ENCODE data around the gene IGF1R. TPM values are rescaled to one million over a fixed set of nuclear protein-coding genes. Genes with fewer than 3 reads are reported as not detected.

Gene IGF1R
- total RNA-seq, 3 donors from 2014 or later = 16.7 to 28.6 (median 25.1) TPM

- Mint-ChIP-seq H3K4me3 (no peak overlapping the region), H3K4me1 (ENCODE audit: low read depth) (peaks cover 21% of the 10 kb centered on the region), H3K36me3 (ENCODE audit: insufficient read depth) (no peaks in the 10 kb centered on the region), H3K9me3 (no peaks in the 10 kb centered on the region), H3K27me3 (ENCODE audit: low read depth) (no peaks in the 10 kb centered on the region)
- DNase-seq = no peak
- ATAC-seq = no peak
Observed at GRCh38 chr15:98759277-98759676, 110.9 kb downstream of the IGF1R start.

- Mint-ChIP-seq H3K4me3 (no peak overlapping the region), H3K4me1 (ENCODE audit: low read depth) (peaks cover 21% of the 10 kb centered on the region), H3K27me3 (ENCODE audit: low read depth) (no peaks in the 10 kb centered on the region), H3K36me3 (ENCODE audit: insufficient read depth) (no peaks in the 10 kb centered on the region), H3K9me3 (no peaks in the 10 kb centered on the region)
- no peak for ATAC-seq
- no peak for DNase-seq
Observed at GRCh38 chr15:98760112-98760826, 111.9 kb downstream of the IGF1R start.

- no peak for ATAC-seq
- H3K4me1 Mint-ChIP-seq (ENCODE audit: low read depth) = peaks cover 23% of the 10 kb centered on the region
Observed at GRCh38 chr15:98760975-98761374, 112.6 kb downstream of the IGF1R start.

GRCh38 chr15:98763179-98763578 lies 114.8 kb downstream of the IGF1R start:
- DNase-seq = no peak
- H3K4me1 Mint-ChIP-seq (ENCODE audit: low read depth) = peaks cover 37% of the 10 kb centered on the region

More at GRCh38 chr15:98760975-98761374, 112.6 kb downstream of the IGF1R start:
- no peaks in the 10 kb centered on the region for H3K9me3 Mint-ChIP-seq
- H3K4me3 Mint-ChIP-seq = no peak overlapping the region
- H3K36me3 Mint-ChIP-seq (ENCODE audit: insufficient read depth) = no peaks in the 10 kb centered on the region
- no peak for DNase-seq
- no peaks in the 10 kb centered on the region for H3K27me3 Mint-ChIP-seq (ENCODE audit: low read depth)

GRCh38 chr15:98764291-98764690 lies 116.0 kb downstream of the IGF1R start:
- H3K4me1 Mint-ChIP-seq (ENCODE audit: low read depth) = peaks cover 35% of the 10 kb centered on the region
- no peaks in the 10 kb centered on the region for H3K36me3 Mint-ChIP-seq (ENCODE audit: insufficient read depth)
- H3K9me3 Mint-ChIP-seq = no peaks in the 10 kb centered on the region
- H3K27me3 Mint-ChIP-seq (ENCODE audit: low read depth) = peaks cover 2% of the 10 kb centered on the region
- DNase-seq (no peak), ATAC-seq (no peak)
- no peak overlapping the region for H3K4me3 Mint-ChIP-seq

More at GRCh38 chr15:98763179-98763578, 114.8 kb downstream of the IGF1R start:
- Mint-ChIP-seq H3K9me3 (no peaks in the 10 kb centered on the region), H3K36me3 (ENCODE audit: insufficient read depth) (no peaks in the 10 kb centered on the region), H3K27me3 (ENCODE audit: low read depth) (peaks cover 2% of the 10 kb centered on the region), H3K4me3 (no peak overlapping the region)
- no peak for ATAC-seq

GRCh38 chr15:98765610-98766009 lies 117.3 kb downstream of the IGF1R start:
- DNase-seq = no peak
- no peak for ATAC-seq
- Mint-ChIP-seq H3K4me1 (ENCODE audit: low read depth) (peaks cover 37% of the 10 kb centered on the region), H3K4me3 (no peak overlapping the region), H3K27me3 (ENCODE audit: low read depth) (peaks cover 2% of the 10 kb centered on the region), H3K36me3 (ENCODE audit: insufficient read depth) (no peaks in the 10 kb centered on the region), H3K9me3 (no peaks in the 10 kb centered on the region)

GRCh38 chr15:98767692-98768091 lies 119.4 kb downstream of the IGF1R start:
- peaks cover 35% of the 10 kb centered on the region for H3K4me1 Mint-ChIP-seq (ENCODE audit: low read depth)
- H3K27me3 Mint-ChIP-seq (ENCODE audit: low read depth) = peaks cover 6% of the 10 kb centered on the region
- ATAC-seq (no peak), DNase-seq (no peak)
- no peaks in the 10 kb centered on the region for H3K9me3 Mint-ChIP-seq
- no peak overlapping the region for H3K4me3 Mint-ChIP-seq
- no peaks in the 10 kb centered on the region for H3K36me3 Mint-ChIP-seq (ENCODE audit: insufficient read depth)

GRCh38 chr15:98769867-98770266 lies 121.5 kb downstream of the IGF1R start:
- Mint-ChIP-seq H3K9me3 (no peaks in the 10 kb centered on the region), H3K4me3 (no peak overlapping the region), H3K27me3 (ENCODE audit: low read depth) (peaks cover 9% of the 10 kb centered on the region), H3K36me3 (ENCODE audit: insufficient read depth) (no peaks in the 10 kb centered on the region), H3K4me1 (ENCODE audit: low read depth) (peaks cover 43% of the 10 kb centered on the region)
- ATAC-seq (no peak), DNase-seq (no peak)

GRCh38 chr15:98770984-98771383 lies 122.6 kb downstream of the IGF1R start:
- no peaks in the 10 kb centered on the region for H3K9me3 Mint-ChIP-seq
- H3K4me3 Mint-ChIP-seq = no peak overlapping the region
- peaks cover 43% of the 10 kb centered on the region for H3K4me1 Mint-ChIP-seq (ENCODE audit: low read depth)
- ATAC-seq = no peak
- DNase-seq = no peak
- peaks cover 9% of the 10 kb centered on the region for H3K27me3 Mint-ChIP-seq (ENCODE audit: low read depth)
- H3K36me3 Mint-ChIP-seq (ENCODE audit: insufficient read depth) = no peaks in the 10 kb centered on the region

GRCh38 chr15:98771541-98771940 lies 123.2 kb downstream of the IGF1R start:
- H3K4me1 Mint-ChIP-seq (ENCODE audit: low read depth) = peaks cover 45% of the 10 kb centered on the region
- DNase-seq (no peak), ATAC-seq (peak in 1 of 2 donors; percentile 32)
- no peaks in the 10 kb centered on the region for H3K36me3 Mint-ChIP-seq (ENCODE audit: insufficient read depth)
- no peak overlapping the region for H3K4me3 Mint-ChIP-seq
- peaks cover 9% of the 10 kb centered on the region for H3K27me3 Mint-ChIP-seq (ENCODE audit: low read depth)
- no peaks in the 10 kb centered on the region for H3K9me3 Mint-ChIP-seq

- Mint-ChIP-seq H3K27me3 (ENCODE audit: low read depth) (peaks cover 7% of the 10 kb centered on the region), H3K9me3 (no peaks in the 10 kb centered on the region), H3K36me3 (ENCODE audit: insufficient read depth) (no peaks in the 10 kb centered on the region), H3K4me1 (ENCODE audit: low read depth) (peaks cover 46% of the 10 kb centered on the region), H3K4me3 (no peak overlapping the region)
- ATAC-seq (peak; percentile 33 to 41), DNase-seq (no peak)
Observed at GRCh38 chr15:98772895-98773294, 124.6 kb downstream of the IGF1R start.

- Mint-ChIP-seq H3K4me3 (no peak overlapping the region), H3K36me3 (ENCODE audit: insufficient read depth) (no peaks in the 10 kb centered on the region), H3K9me3 (no peaks in the 10 kb centered on the region), H3K4me1 (ENCODE audit: low read depth) (peaks cover 44% of the 10 kb centered on the region), H3K27me3 (ENCODE audit: low read depth) (peaks cover 7% of the 10 kb centered on the region)
- DNase-seq = no peak
- no peak for ATAC-seq
Observed at GRCh38 chr15:98773616-98774015, 125.3 kb downstream of the IGF1R start.

GRCh38 chr15:98774756-98775497 lies 126.6 kb downstream of the IGF1R start:
- Mint-ChIP-seq H3K9me3 (no peaks in the 10 kb centered on the region), H3K27me3 (ENCODE audit: low read depth) (peaks cover 7% of the 10 kb centered on the region), H3K36me3 (ENCODE audit: insufficient read depth) (no peaks in the 10 kb centered on the region), H3K4me3 (no peak overlapping the region), H3K4me1 (ENCODE audit: low read depth) (peaks cover 47% of the 10 kb centered on the region)
- no peak for DNase-seq
- ATAC-seq = no peak

GRCh38 chr15:98775498-98776230 lies 127.3 kb downstream of the IGF1R start:
- Mint-ChIP-seq H3K4me1 (ENCODE audit: low read depth) (peaks cover 44% of the 10 kb centered on the region), H3K4me3 (no peak overlapping the region)
- ATAC-seq = no peak

More at GRCh38 chr15:98775498-98776230, 127.3 kb downstream of the IGF1R start:
- no peaks in the 10 kb centered on the region for H3K36me3 Mint-ChIP-seq (ENCODE audit: insufficient read depth)
- peaks cover 7% of the 10 kb centered on the region for H3K27me3 Mint-ChIP-seq (ENCODE audit: low read depth)
- DNase-seq = no peak
- no peaks in the 10 kb centered on the region for H3K9me3 Mint-ChIP-seq

Measured in activated T-cell treated with anti-CD3 and anti-CD28 coated beads, Interleukin-2, amount 50 U/mL, for 4 hours (primary cell).